Body of pancreas (tissue), 4 donors: ENCODE data around the gene MRPL27.

Source experiments
- POLR2A ChIP-seq, 3 donors: fragments of 450-650 bp; IDR thresholded peaks; one replicate each; pipeline ENCODE4 v1.6.1; 2016; ENCODE audit warnings: antibody characterized with exemption in 3 of 3, mild to moderate bottlenecking in 2 of 3
- TF ChIP-seq, protein P1 (sequence below), 7 experiments: fragments of 450-650 bp in 4 of 7; fragments of 200-600 bp in 3 of 7; sonication (generic) in 3 of 7; IDR thresholded peaks; one replicate each; pipeline ENCODE4 v1.5.1; 2016 to 2019; ENCODE audit warnings: antibody characterized with exemption in 7 of 7

DNA sequence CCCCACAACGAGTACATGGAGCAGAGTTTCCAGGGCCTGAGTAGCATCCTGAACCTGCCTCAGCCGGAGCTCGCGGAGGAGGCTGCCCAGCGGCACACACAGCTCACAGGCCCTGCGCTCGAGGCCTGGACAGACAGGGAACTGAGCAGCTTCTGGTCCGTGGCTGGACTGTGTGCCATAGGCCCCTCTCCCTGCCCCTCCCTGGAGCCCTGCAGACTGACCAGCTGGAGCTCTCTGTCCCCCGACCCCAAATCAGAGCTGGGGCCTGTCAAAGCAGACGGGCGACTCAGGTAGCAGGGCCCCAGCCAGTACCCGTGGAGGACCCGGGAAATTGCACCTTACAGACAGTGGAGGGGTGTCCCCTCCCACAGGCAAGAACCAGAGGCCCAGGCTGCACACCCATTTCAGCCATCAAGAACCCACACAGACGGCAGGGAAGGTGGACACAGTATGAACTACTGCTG, 13.0 kb downstream of the MRPL27 start:
- no peak for TF ChIP-seq POLR2A (IDR thresholded peaks at IDR 0.05)
- TF ChIP-seq, protein P1, sequence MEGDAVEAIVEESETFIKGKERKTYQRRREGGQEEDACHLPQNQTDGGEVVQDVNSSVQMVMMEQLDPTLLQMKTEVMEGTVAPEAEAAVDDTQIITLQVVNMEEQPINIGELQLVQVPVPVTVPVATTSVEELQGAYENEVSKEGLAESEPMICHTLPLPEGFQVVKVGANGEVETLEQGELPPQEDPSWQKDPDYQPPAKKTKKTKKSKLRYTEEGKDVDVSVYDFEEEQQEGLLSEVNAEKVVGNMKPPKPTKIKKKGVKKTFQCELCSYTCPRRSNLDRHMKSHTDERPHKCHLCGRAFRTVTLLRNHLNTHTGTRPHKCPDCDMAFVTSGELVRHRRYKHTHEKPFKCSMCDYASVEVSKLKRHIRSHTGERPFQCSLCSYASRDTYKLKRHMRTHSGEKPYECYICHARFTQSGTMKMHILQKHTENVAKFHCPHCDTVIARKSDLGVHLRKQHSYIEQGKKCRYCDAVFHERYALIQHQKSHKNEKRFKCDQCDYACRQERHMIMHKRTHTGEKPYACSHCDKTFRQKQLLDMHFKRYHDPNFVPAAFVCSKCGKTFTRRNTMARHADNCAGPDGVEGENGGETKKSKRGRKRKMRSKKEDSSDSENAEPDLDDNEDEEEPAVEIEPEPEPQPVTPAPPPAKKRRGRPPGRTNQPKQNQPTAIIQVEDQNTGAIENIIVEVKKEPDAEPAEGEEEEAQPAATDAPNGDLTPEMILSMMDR (IDR thresholded peaks at IDR 0.05): no peak
